HCT116 (cell line): ENCODE measurements around the gene COL1A1. TPM values are rescaled to one million over a fixed set of nuclear protein-coding genes. Genes with fewer than 3 reads are reported as not detected.

Source experiments
- ATAC-seq: fragments of 200-7000 bp; cut with Tn5 transposase; 2 replicates; pipeline ENCODE4 v1.9.1; 2020; ENCODE audit warnings: mild to moderate bottlenecking, moderate library complexity
- BruUV-seq: library from RNA; stranded (reverse); fragments of 400-500 nt; replicated peaks from 2 replicates; lab custom pipeline; 2021; lab: Mats Ljungman, UMichigan
- CTCF ChIA-PET: fragments of 300-600 bp; sonication (Branson Sonifier 250); formaldehyde crosslinking; loops from one replicate; lab custom pipeline; 2021; ENCODE audit warnings: antibody characterized with exemption; lab: Charles Lee
- POLR2A ChIA-PET: fragments of 300-600, 350-600 bp; sonication (Branson Sonifier 250); formaldehyde crosslinking; loops from one replicate; lab custom pipeline; 2021; ENCODE audit warnings: antibody characterized with exemption; lab: Charles Lee
- RAD21 ChIA-PET, 2 experiments: fragments of 300-600 bp; sonication (Branson Sonifier 250); formaldehyde crosslinking; loops; one replicate each; lab custom pipeline; 2023; ENCODE audit warnings: low total read pairs in 2 of 2; ENCODE audit not compliant: uncharacterized antibody in 2 of 2, unreplicated experiment in 2 of 2, low non-redundant PET in 1 of 2; lab: Charles Lee
- DNase-seq: peaks from one replicate; pipeline ENCODE4 v3.0.0-alpha.2; 2010; ENCODE audit warnings: low read depth, low spot score
- H2AFZ ChIP-seq: fragments of 200-600 bp; shearing (Covaris generic), sonication (generic); 2 replicates; pipeline ENCODE4 v1.6.1; 2017; ENCODE audit warnings: low read depth, mixed run types, mixed read lengths, antibody characterized with exemption, low read length; ENCODE audit not compliant: poor library complexity, severe bottlenecking
- H3K27ac ChIP-seq: 2 replicates; pipeline ENCODE4 v1.5.1; 2012; ENCODE audit warnings: low read depth, low read length
- H3K27me3 ChIP-seq: fragments of 200-600 bp; sonication (generic); 2 replicates; pipeline ENCODE4 v1.6.1; 2016; ENCODE audit warnings: mixed run types, low read length, mixed read lengths; ENCODE audit not compliant: insufficient read depth
- H3K36me3 ChIP-seq, 2 experiments: fragments of 200-500 bp in 1 of 2; fragments of 200-600 bp in 1 of 2; sonication (Bioruptor generic) in 1 of 2; sonication (generic) in 1 of 2; 2 replicates each; pipeline versions ENCODE4 v1.5.1 to v1.6.1; 2014 to 2016; ENCODE audit warnings: low read length in 2 of 2, inconsistent platforms in 1 of 2, mixed read lengths in 1 of 2, mixed run types in 1 of 2; ENCODE audit not compliant: insufficient read depth in 2 of 2, control insufficient read depth in 1 of 2
- H3K4me1 ChIP-seq, 2 experiments: fragments of 200-600 bp in 1 of 2; sonication (generic) in 1 of 2; 2 replicates each; pipeline versions ENCODE4 v1.5.1 to v1.6.1; 2012 to 2017; ENCODE audit warnings: low read length in 2 of 2, inconsistent platforms in 1 of 2, mild to moderate bottlenecking in 1 of 2, mixed read lengths in 1 of 2, mixed run types in 1 of 2, moderate library complexity in 1 of 2; ENCODE audit not compliant: insufficient read depth in 2 of 2, control insufficient read depth in 1 of 2
- H3K4me2 ChIP-seq: fragments of 200-600 bp; sonication (generic); 2 replicates; pipeline ENCODE4 v1.6.1; 2017; ENCODE audit warnings: mixed run types, low read length, mixed read lengths
- H3K4me3 ChIP-seq, 2 experiments: fragments of 200-600 bp in 1 of 2; sonication (generic) in 1 of 2; replicated peaks in 1 of 2; 2 replicates each; pipeline ENCODE4 v1.5.1; 2011 to 2016; ENCODE audit warnings: low read length in 2 of 2, control low read depth in 1 of 2, low read depth in 1 of 2, mild to moderate bottlenecking in 1 of 2, mixed read lengths in 1 of 2, mixed run types in 1 of 2
- H3K79me2 ChIP-seq: fragments of 200-600 bp; sonication (generic); 2 replicates; pipeline ENCODE4 v1.6.1; 2017; ENCODE audit warnings: mild to moderate bottlenecking, mixed run types, low read length, moderate library complexity, mixed read lengths; ENCODE audit not compliant: insufficient read depth
- H3K9ac ChIP-seq: fragments of 200-600 bp; sonication (generic); 2 replicates; pipeline ENCODE4 v1.6.1; 2016; ENCODE audit warnings: low read length, mixed read lengths
- H3K9me2 ChIP-seq: fragments of 200-600 bp; sonication (generic), shearing (Covaris generic); 2 replicates; pipeline ENCODE4 v1.6.1; 2017; ENCODE audit warnings: mixed run types, mild to moderate bottlenecking, moderate library complexity; ENCODE audit not compliant: insufficient read depth
- H3K9me3 ChIP-seq, 2 experiments: fragments of 200-500 bp in 1 of 2; fragments of 200-600 bp in 1 of 2; sonication (Bioruptor generic) in 1 of 2; sonication (generic) in 1 of 2; 2 replicates each; pipeline ENCODE4 v1.6.1; 2014 to 2017; ENCODE audit warnings: low read length in 2 of 2, mixed read lengths in 2 of 2, inconsistent platforms in 1 of 2, low read depth in 1 of 2, mild to moderate bottlenecking in 1 of 2, mixed run types in 1 of 2, moderate library complexity in 1 of 2; ENCODE audit not compliant: control insufficient read depth in 1 of 2, insufficient read depth in 1 of 2
- H4K20me1 ChIP-seq: fragments of 200-600 bp; sonication (generic), shearing (Covaris generic); 2 replicates; pipeline ENCODE4 v1.6.1; 2017; ENCODE audit warnings: mixed run types, mild to moderate bottlenecking, moderate library complexity; ENCODE audit not compliant: insufficient read depth
- SP1 ChIP-seq: IDR thresholded peaks from 2 replicates; pipeline ENCODE4 v1.6.1; 2012; ENCODE audit warnings: low read depth
- TCF7L2 ChIP-seq: IDR thresholded peaks from 2 replicates; pipeline ENCODE4 v1.7.0; 2011; ENCODE audit warnings: borderline replicate concordance, inconsistent platforms; ENCODE audit not compliant: insufficient read depth, insufficient read length; ENCODE audit errors: extremely low read depth
- YY1 ChIP-seq: IDR thresholded peaks from 2 replicates; pipeline ENCODE4 v1.6.1; 2011; ENCODE audit warnings: low read length, low read depth, moderate library complexity, mild to moderate bottlenecking; ENCODE audit not compliant: insufficient replicate concordance; ENCODE audit errors: extremely low read depth
- intact Hi-C: fragments of 100-400 bp; cut with micrococcal nuclease; formaldehyde crosslinking; loops from 2 replicates; pipeline ENCODE4 v1.10.0; 2022
- total RNA-seq: library from RNA; stranded (reverse); gene quantifications from one replicate; pipeline ENCODE4 v1.2.1, GENCODE V29; 2021; ENCODE audit not compliant: unreplicated experiment
- TF ChIP-seq, protein P1 (sequence below), 3 experiments: fragments of 200-600 bp in 1 of 3; sonication (generic) in 1 of 3; IDR thresholded peaks in 2 of 3; conservative IDR thresholded peaks in 1 of 3; 2 replicates each; pipeline ENCODE4 v1.5.1; 2012 to 2017; ENCODE audit warnings: low read depth in 2 of 3, low read length in 2 of 3, antibody characterized with exemption in 1 of 3, borderline replicate concordance in 1 of 3, control low read depth in 1 of 3, mild to moderate bottlenecking in 1 of 3, mixed read lengths in 1 of 3, mixed run types in 1 of 3, moderate library complexity in 1 of 3; ENCODE audit not compliant: insufficient read depth in 1 of 3

Gene COL1A1
- total RNA-seq, 1 experiment from 2014 or later: 33.6 TPM

DNA sequence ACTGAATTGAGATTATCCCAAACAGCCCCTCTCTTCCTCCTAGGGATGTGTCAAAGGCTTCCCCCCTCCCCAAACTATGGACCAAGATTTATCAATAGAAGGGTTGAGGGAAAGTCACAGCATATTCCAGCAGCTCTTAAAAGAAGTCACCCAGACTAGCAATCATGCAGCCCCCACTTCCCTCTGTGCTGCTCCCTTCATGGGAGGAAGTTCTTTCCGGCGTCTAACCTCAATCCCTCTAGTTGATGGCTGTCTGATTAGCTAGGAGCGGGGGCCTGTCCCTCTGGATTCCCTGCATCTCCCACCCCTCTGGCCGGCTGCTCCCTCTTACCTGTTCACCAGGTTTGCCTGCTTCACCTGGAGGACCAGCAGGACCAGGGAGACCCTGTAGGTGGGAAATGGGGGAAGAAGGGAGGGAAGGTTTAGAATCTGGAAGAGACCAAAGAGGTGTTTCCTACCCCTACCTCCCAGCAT is 9.2 kb downstream of the COL1A1 start:
- POLR2A ChIA-PET: no interaction called here
- Histone ChIP-seq H3K4me2 (no peak overlapping the region), H3K79me2 (no peaks in the 10 kb centered on the region)

More for the DNA sequence above, 9.2 kb downstream of the COL1A1 start:
- ChIA-PET CTCF (no interaction called here), RAD21 (interaction anchor here in 1 of 2 experiments (0.8 kb wide), 1 partner anchor 103 kb away, joined by 4 read pairs; no protein-coding TSS in a partner anchor)
- H3K9me3 ChIP-seq: no peaks in the 10 kb centered on the region
- TF ChIP-seq YY1: no peak
- no peak for TF ChIP-seq TCF7L2
- TF ChIP-seq, protein P1, sequence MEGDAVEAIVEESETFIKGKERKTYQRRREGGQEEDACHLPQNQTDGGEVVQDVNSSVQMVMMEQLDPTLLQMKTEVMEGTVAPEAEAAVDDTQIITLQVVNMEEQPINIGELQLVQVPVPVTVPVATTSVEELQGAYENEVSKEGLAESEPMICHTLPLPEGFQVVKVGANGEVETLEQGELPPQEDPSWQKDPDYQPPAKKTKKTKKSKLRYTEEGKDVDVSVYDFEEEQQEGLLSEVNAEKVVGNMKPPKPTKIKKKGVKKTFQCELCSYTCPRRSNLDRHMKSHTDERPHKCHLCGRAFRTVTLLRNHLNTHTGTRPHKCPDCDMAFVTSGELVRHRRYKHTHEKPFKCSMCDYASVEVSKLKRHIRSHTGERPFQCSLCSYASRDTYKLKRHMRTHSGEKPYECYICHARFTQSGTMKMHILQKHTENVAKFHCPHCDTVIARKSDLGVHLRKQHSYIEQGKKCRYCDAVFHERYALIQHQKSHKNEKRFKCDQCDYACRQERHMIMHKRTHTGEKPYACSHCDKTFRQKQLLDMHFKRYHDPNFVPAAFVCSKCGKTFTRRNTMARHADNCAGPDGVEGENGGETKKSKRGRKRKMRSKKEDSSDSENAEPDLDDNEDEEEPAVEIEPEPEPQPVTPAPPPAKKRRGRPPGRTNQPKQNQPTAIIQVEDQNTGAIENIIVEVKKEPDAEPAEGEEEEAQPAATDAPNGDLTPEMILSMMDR (IDR thresholded peaks at IDR 0.05 in 2 of 3, conservative IDR thresholded peaks at IDR 0.05 in 1 of 3; ENCODE audit: borderline replicate concordance in 1 of 3, insufficient read depth in 1 of 3, low read depth in 2 of 3, low read length in 2 of 3): no peak
- TF ChIP-seq SP1: no peak
- no peak overlapping the region for H2AFZ ChIP-seq
- no peak for DNase-seq
- ATAC-seq: no peak
- H3K27me3 ChIP-seq: no peaks in the 10 kb centered on the region
- H4K20me1 ChIP-seq: no peaks in the 10 kb centered on the region
- no TSS peak for BruUV-seq
- H3K9ac ChIP-seq: no peak overlapping the region
- H3K4me3 ChIP-seq: no peak overlapping the region
- peaks cover 0 to 4% of the 10 kb centered on the region in 2 experiments; a peak in 1 of 4 replicates for H3K4me1 ChIP-seq
- peaks cover 0 to 15% of the 10 kb centered on the region in 2 experiments; a peak in 2 of 4 replicates for H3K36me3 ChIP-seq
- intact Hi-C loops: no loop called here
- H3K27ac ChIP-seq: no peak overlapping the region
- no peaks in the 10 kb centered on the region for H3K9me2 ChIP-seq
